ENCODE results near the gene PCDHGB4. TPM values are rescaled to one million over a fixed set of nuclear protein-coding genes. Genes with fewer than 3 reads are reported as not detected.
"Not testable (repeated sequence)": the region's sequence is repeated elsewhere in the genome, so short reads cannot be mapped to it uniquely, and the experiment has no call there.

PCDHGB4 gene
- total RNA-seq, 1 experiment from 2014 or later: not detected

DNA sequence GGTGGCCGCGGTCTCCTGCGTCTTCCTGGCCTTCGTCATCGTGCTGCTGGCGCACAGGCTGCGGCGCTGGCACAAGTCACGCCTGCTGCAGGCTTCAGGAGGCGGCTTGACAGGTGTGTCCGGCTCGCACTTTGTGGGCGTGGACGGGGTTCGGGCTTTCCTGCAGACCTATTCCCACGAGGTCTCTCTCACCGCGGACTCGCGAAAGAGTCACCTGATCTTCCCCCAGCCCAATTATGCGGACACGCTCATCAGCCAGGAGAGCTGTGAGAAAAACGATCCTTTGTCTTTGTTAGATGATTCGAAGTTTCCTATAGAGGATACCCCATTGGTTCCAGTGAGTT, 27.7 kb downstream of the PCDHGB4 start:
- H3K4me1 ChIP-seq (replicated peaks; ENCODE audit: insufficient read depth); H4K20me1 ChIP-seq (ENCODE audit: insufficient read depth); H3F3A ChIP-seq (ENCODE audit: insufficient read depth, low read depth); H2AFZ ChIP-seq; H3K4me3 ChIP-seq; H3K9me2 ChIP-seq (ENCODE audit: insufficient read depth); BruUV-seq (replicated peaks); H3K9me3 ChIP-seq (ENCODE audit: insufficient read depth, low read depth); CTCF ChIA-PET; H3K79me2 ChIP-seq (ENCODE audit: low read depth); POLR2A ChIA-PET (ENCODE audit: unreplicated experiment); H3K36me3 ChIP-seq (ENCODE audit: low read depth); DNase-seq; H3K27ac ChIP-seq; H3K27me3 ChIP-seq (ENCODE audit: insufficient read depth, low read depth); H3K4me2 ChIP-seq: not testable (repeated sequence)
- intact Hi-C loops (cut with micrococcal nuclease; ENCODE audit: unreplicated experiment): loop anchor here (10.0 kb wide), 1 partner anchor 90 kb away; the partner anchor contains the start of gene TAF7

DNA sequence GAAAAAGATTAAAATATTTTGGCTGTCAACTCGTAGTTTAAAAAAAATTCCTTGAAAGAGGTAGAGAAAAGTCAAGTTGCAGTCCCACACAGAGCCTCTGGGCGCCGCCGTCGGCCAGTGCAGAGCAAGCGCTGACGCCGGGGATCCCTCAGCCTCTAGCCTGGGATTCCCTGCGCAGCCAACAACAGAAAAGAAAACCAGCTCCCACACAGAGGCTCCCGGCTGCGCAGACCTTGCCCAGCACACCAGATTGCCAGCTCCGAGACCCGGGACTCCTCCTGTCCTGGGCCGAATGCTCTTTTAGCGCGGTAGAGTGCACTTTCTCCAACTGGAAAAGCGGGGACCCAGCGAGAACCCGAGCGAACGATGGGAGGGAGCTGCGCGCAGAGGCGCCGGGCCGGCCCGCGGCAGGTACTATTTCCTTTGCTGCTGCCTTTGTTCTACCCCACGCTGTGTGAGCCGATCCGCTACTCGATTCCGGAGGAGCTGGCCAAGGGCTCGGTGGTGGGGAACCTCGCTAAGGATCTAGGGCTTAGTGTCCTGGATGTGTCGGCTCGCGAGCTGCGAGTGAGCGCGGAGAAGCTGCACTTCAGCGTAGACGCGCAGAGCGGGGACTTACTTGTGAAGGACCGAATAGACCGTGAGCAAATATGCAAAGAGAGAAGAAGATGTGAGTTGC, 30.1 kb downstream of the PCDHGB4 start, which contains the start of gene PCDHGB7:
PCDHGB7 (plus strand) TSS at position 184 of the 679 bp plus-strand sequence; CDS start at position 367, 183 bp downstream.
- BruUV-seq (replicated peaks); H3K79me2 ChIP-seq (ENCODE audit: low read depth); H3K4me3 ChIP-seq; H3K4me1 ChIP-seq (replicated peaks; ENCODE audit: insufficient read depth); H2AFZ ChIP-seq; H4K20me1 ChIP-seq (ENCODE audit: insufficient read depth); H3K9me2 ChIP-seq (ENCODE audit: insufficient read depth); H3K4me2 ChIP-seq; H3K27me3 ChIP-seq (ENCODE audit: insufficient read depth, low read depth); H3K27ac ChIP-seq; H3F3A ChIP-seq (ENCODE audit: insufficient read depth, low read depth); POLR2A ChIA-PET (ENCODE audit: unreplicated experiment); H3K36me3 ChIP-seq (ENCODE audit: low read depth); H3K9me3 ChIP-seq (ENCODE audit: insufficient read depth, low read depth): not testable (repeated sequence)
- intact Hi-C loops (cut with micrococcal nuclease; ENCODE audit: unreplicated experiment): loop anchor here (1.0 to 10.0 kb wide), 2 partner anchors 93 to 147 kb away; partner anchors contain the start of gene TAF7
- peak in 1 of 2 experiments; percentile 67 for DNase-seq
- CTCF ChIA-PET: interaction anchor here (1.0 to 1.3 kb wide), 2 partner anchors 11 to 146 kb away, joined by 3 to 7 read pairs; no protein-coding TSS in a partner anchor
- TF ChIP-seq, protein P1, sequence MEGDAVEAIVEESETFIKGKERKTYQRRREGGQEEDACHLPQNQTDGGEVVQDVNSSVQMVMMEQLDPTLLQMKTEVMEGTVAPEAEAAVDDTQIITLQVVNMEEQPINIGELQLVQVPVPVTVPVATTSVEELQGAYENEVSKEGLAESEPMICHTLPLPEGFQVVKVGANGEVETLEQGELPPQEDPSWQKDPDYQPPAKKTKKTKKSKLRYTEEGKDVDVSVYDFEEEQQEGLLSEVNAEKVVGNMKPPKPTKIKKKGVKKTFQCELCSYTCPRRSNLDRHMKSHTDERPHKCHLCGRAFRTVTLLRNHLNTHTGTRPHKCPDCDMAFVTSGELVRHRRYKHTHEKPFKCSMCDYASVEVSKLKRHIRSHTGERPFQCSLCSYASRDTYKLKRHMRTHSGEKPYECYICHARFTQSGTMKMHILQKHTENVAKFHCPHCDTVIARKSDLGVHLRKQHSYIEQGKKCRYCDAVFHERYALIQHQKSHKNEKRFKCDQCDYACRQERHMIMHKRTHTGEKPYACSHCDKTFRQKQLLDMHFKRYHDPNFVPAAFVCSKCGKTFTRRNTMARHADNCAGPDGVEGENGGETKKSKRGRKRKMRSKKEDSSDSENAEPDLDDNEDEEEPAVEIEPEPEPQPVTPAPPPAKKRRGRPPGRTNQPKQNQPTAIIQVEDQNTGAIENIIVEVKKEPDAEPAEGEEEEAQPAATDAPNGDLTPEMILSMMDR (conservative IDR thresholded peaks at IDR 0.05): peak; percentile 73

DNA sequence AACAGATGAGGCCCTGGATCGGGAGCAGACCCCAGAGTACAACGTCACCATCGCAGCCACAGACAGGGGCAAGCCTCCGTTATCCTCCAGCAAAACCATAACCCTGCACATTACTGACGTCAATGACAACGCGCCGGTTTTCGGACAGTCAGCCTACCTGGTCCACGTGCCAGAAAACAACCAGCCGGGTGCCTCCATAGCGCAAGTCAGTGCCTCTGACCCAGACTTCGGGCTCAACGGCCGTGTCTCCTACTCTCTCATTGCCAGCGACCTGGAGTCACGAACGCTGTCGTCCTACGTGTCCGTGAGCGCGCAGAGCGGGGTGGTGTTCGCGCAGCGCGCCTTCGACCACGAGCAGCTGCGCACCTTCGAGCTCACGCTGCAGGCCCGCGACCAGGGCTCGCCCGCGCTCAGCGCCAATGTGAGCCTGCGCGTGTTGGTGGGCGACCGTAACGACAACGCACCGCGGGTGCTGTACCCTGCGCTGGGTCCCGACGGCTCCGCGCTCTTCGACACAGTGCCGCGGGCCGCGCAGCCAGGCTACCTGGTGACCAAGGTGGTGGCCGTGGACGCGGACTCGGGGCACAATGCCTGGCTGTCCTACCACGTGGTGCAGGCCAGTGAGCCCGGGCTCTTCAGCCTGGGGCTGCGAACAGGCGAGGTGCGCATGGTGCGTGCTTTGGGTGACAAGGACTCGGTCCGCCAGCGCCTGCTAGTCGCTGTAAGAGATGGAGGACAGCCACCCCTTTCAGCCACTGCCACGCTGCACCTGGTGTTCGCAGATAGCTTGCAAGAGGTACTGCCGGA, 31.8 kb downstream of the PCDHGB4 start:
- intact Hi-C loops (cut with micrococcal nuclease; ENCODE audit: unreplicated experiment): loop anchor here (10.0 kb wide), 1 partner anchor 94 kb away; the partner anchor contains the start of gene TAF7
- Histone ChIP-seq H3K9me3 (ENCODE audit: insufficient read depth, low read depth) (no peaks in the 10 kb centered on the region), H3K4me1 (replicated peaks; ENCODE audit: insufficient read depth) (no peaks in the 10 kb centered on the region), H3K4me3 (no peak overlapping the region), H3K36me3 (ENCODE audit: low read depth) (no peaks in the 10 kb centered on the region), H3K27ac (no peak overlapping the region), H3K4me2 (no peak overlapping the region), H2AFZ (no peak overlapping the region), H3F3A (ENCODE audit: insufficient read depth, low read depth) (no peaks in the 10 kb centered on the region), H3K79me2 (ENCODE audit: low read depth) (no peaks in the 10 kb centered on the region), H3K27me3 (ENCODE audit: insufficient read depth, low read depth) (peaks cover 10% of the 10 kb centered on the region; the same call in 1 of the 2 replicates), H4K20me1 (ENCODE audit: insufficient read depth) (no peaks in the 10 kb centered on the region), H3K9me2 (ENCODE audit: insufficient read depth) (no peaks in the 10 kb centered on the region)
- no TSS peak for BruUV-seq (replicated peaks)
- ChIA-PET POLR2A (ENCODE audit: unreplicated experiment) (no interaction called here), CTCF (no interaction called here)
- DNase-seq: no peak
- TF ChIP-seq, protein P1 (conservative IDR thresholded peaks at IDR 0.05): no peak
- TF ChIP-seq EZH2 (IDR thresholded peaks at IDR 0.05; ENCODE audit: low read depth): no peak

Measured in PC-9 (cell line).